Stomach (tissue), 9 donors: ENCODE measurements around the gene CELA2B. TPM values are rescaled to one million over a fixed set of nuclear protein-coding genes. Genes with fewer than 3 reads are reported as not detected.
"Not testable (repeated sequence)": the region's sequence is repeated elsewhere in the genome, so short reads cannot be mapped to it uniquely, and the experiment has no call there.

Experiments used
- DNase-seq, 2 donors: peaks; one replicate each; pipeline versions ENCODE4 v3.0.0 to v3.0.0-alpha.2; 2013 to 2019
- H3K27ac ChIP-seq, 5 donors: fragments of 200-600 bp in 4 of 5; sonication (generic) in 4 of 5; one replicate each; pipeline ENCODE4 v1.5.1; 2013 to 2019; ENCODE audit warnings: mild to moderate bottlenecking in 1 of 5, moderate library complexity in 1 of 5
- H3K27me3 ChIP-seq, 3 donors: fragments of 200-600 bp; sonication (generic); one replicate each; pipeline ENCODE4 v1.5.1; 2017 to 2019; ENCODE audit warnings: mixed run types in 1 of 3
- H3K36me3 ChIP-seq, 4 donors: fragments of 200-600 bp; sonication (generic); 1 replicate in 3 of 4; 2 replicates in 1 of 4; pipeline ENCODE4 v1.5.1; 2016 to 2019
- H3K4me1 ChIP-seq, 4 donors: fragments of 200-600 bp; sonication (generic); one replicate each; pipeline ENCODE4 v1.5.1; 2016 to 2019
- H3K4me3 ChIP-seq, 4 donors: fragments of 200-600 bp; sonication (generic) in 3 of 4; one replicate each; pipeline ENCODE4 v1.5.1; 2016 to 2019; ENCODE audit warnings: mild to moderate bottlenecking in 1 of 4
- H3K9me3 ChIP-seq, 4 donors: fragments of 200-600 bp; sonication (generic); one replicate each; pipeline ENCODE4 v1.5.1; 2016 to 2019
- CTCF ChIP-seq, 7 experiments: fragments of 450-650 bp in 4 of 7; fragments of 200-600 bp in 3 of 7; sonication (generic) in 3 of 7; IDR thresholded peaks; one replicate each; pipeline ENCODE4 v1.5.1; 2016 to 2019; ENCODE audit warnings: antibody characterized with exemption in 7 of 7, control low read depth in 2 of 7, mild to moderate bottlenecking in 1 of 7
- EP300 ChIP-seq: sonication (generic); formaldehyde crosslinking; IDR thresholded peaks from one replicate; pipeline ENCODE4 v1.6.1; 2017; ENCODE audit warnings: antibody characterized with exemption
- POLR2A ChIP-seq, 4 donors: fragments of 450-650 bp; IDR thresholded peaks; one replicate each; pipeline ENCODE4 v1.6.1; 2016; ENCODE audit warnings: antibody characterized with exemption in 4 of 4, control low read depth in 2 of 4, mild to moderate bottlenecking in 1 of 4, moderate library complexity in 1 of 4
- POLR2AphosphoS5 ChIP-seq, 3 donors: sonication (generic); formaldehyde crosslinking; IDR thresholded peaks; one replicate each; pipeline ENCODE4 v1.6.1; 2016; ENCODE audit warnings: antibody characterized with exemption in 3 of 3
- WGBS, 5 donors: extraction: QIAGEN DNeasy Blood & Tissue Kit in 3 of 5; methylation state at CpG; one replicate each; pipeline versions ENCODE4 v1.1.5 to v1.1.7; 2013 to 2018; 5-methylcytosine and 5-hydroxymethylcytosine counted together
- intact Hi-C: fragments of 100-400 bp; cut with DNase I; formaldehyde crosslinking; loops from one replicate; pipeline ENCODE4 v1.15.1; 2023; ENCODE audit warnings: low total_unique reads
- polyA plus RNA-seq, 3 donors: library from polyadenylated mRNA; stranded (reverse); fragments of 200-250 nt; gene quantifications; one replicate each; pipeline ENCODE4 v1.2.3, GENCODE V29; 2013
- total RNA-seq, 5 donors: library from RNA; depleted of rRNA; stranded (reverse); fragments of >200 nt; gene quantifications; one replicate each; pipeline versions ENCODE4 v1.1.0 to v1.2.3, GENCODE V29; 2014 to 2016
- donor health status: healthy with polysubstance abuse.
- donor health status: Bipolar disorder and iron deficiency.
- donor health status: healthy.

The CELA2B gene
- total and polyA plus RNA-seq, 8 donors = not detected

GRCh38 chr1:15432324-15432723, 43.6 kb upstream of the CELA2B start:
- TF ChIP-seq POLR2AphosphoS5 (IDR thresholded peaks at IDR 0.05) (no peak), CTCF (IDR thresholded peaks at IDR 0.05) (no peak)
- H3K4me1 ChIP-seq = peaks cover 7 to 43% (median 29%) of the 10 kb centered on the region in 4 donors
- WGBS, 5 donors = 27 to 60% (median 54%) methylated on average over 9 of the region's 9 CpGs
- no peaks in the 10 kb centered on the region for H3K9me3 ChIP-seq
- H3K27ac ChIP-seq = peak overlapping the region; percentile 44 to 69 (median 56)
- H3K4me3 ChIP-seq = no peak overlapping the region
- intact Hi-C loops = no loop called here
- peaks cover 30 to 45% (median 34%) of the 10 kb centered on the region in 4 donors for H3K36me3 ChIP-seq
- no peaks in the 10 kb centered on the region for H3K27me3 ChIP-seq
- peak; percentile 59 to 81 for DNase-seq

- TF ChIP-seq POLR2AphosphoS5 (IDR thresholded peaks at IDR 0.05) (no peak), POLR2A (IDR thresholded peaks at IDR 0.05) (no peak), EP300 (no peak), CTCF (IDR thresholded peaks at IDR 0.05) (no peak)
- 81 to 90% (median 85%) methylated on average over 9 of the region's 9 CpGs for WGBS, 5 donors
- intact Hi-C loops = no loop called here
- peak overlapping the region in 1 of 5 donors; percentile 10 for H3K27ac ChIP-seq
- no peaks in the 10 kb centered on the region for H3K27me3 ChIP-seq
- H3K4me3 ChIP-seq = no peak overlapping the region
- DNase-seq = no peak
- peaks cover 18 to 33% (median 22%) of the 10 kb centered on the region in 4 donors for H3K36me3 ChIP-seq
- H3K9me3 ChIP-seq = no peaks in the 10 kb centered on the region
- H3K4me1 ChIP-seq = peaks cover 6 to 34% (median 23%) of the 10 kb centered on the region in 4 donors
Measured at GRCh38 chr1:15433471-15433870, 42.4 kb upstream of the CELA2B start.

- 60 to 69% (median 66%) methylated on average over 8 of the region's 8 CpGs for WGBS, 5 donors
- H3K4me3 ChIP-seq, H3K27me3 ChIP-seq, H3K9me3 ChIP-seq, intact Hi-C loops, DNase-seq, H3K27ac ChIP-seq: not testable (repeated sequence)
- Histone ChIP-seq H3K4me1 (peaks cover 6 to 34% (median 21%) of the 10 kb centered on the region in 4 donors), H3K36me3 (peaks cover 6 to 21% (median 10%) of the 10 kb centered on the region in 4 donors)
Measured at GRCh38 chr1:15434739-15435138, 41.2 kb upstream of the CELA2B start.

- intact Hi-C loops = no loop called here
- DNase-seq = no peak
Measured at GRCh38 chr1:15435239-15436077, 40.4 kb upstream of the CELA2B start.

More at GRCh38 chr1:15435239-15436077, 40.4 kb upstream of the CELA2B start:
- Histone ChIP-seq H3K4me3 (no peak overlapping the region), H3K4me1 (peaks cover 6 to 28% (median 21%) of the 10 kb centered on the region in 4 donors), H3K9me3 (no peaks in the 10 kb centered on the region), H3K27ac (peak overlapping the region in 1 of 5 donors; percentile 7), H3K36me3 (peaks cover 0 to 13% (median 6%) of the 10 kb centered on the region in 4 donors), H3K27me3 (no peaks in the 10 kb centered on the region)
- TF ChIP-seq POLR2A (IDR thresholded peaks at IDR 0.05) (no peak), CTCF (IDR thresholded peaks at IDR 0.05) (no peak)
- WGBS, 5 donors = 84 to 89% (median 86%) methylated on average over 17 of the region's 17 CpGs
